Measurements from ENCODE around the gene FCRLA.
"Not testable (repeated sequence)": the region's sequence is repeated elsewhere in the genome, so short reads cannot be mapped to it uniquely, and the experiment has no call there.

Gene FCRLA

DNA sequence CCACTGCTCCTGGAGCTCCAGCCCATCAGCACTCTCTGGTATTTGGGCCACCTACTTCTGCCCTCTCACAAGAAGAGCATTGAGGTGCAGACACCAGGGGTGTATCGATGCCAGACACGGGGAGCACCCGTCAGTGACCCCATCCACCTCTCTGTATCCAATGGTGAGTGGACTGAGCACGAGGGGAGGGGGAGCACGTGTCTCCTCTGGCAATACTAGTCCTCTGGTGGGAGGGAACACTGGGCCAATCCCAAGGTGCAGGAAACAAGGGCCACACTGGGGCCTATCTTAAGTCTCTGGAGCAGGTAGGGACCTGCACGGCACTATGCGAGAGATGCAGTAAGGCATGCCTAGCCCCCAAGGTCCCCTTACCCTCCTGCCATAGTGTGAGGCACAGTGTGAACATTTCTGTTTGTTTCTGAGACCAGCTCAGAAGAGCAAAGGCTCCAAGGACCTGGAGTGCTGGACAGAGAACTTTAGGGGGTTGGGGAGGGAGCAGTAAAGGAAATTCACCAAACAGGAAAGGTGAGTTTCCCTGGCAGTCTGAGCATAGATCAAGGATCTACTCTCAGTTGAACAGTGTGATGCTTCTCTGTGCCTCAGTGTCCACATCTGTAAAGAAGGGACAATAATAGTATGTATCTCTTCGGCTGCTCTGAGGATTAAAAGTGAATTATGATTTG is 16.6 kb downstream of the FCRLA start:
- DNase-seq (ENCODE audit: low read depth), result no peak
- TF ChIP-seq, protein P1, sequence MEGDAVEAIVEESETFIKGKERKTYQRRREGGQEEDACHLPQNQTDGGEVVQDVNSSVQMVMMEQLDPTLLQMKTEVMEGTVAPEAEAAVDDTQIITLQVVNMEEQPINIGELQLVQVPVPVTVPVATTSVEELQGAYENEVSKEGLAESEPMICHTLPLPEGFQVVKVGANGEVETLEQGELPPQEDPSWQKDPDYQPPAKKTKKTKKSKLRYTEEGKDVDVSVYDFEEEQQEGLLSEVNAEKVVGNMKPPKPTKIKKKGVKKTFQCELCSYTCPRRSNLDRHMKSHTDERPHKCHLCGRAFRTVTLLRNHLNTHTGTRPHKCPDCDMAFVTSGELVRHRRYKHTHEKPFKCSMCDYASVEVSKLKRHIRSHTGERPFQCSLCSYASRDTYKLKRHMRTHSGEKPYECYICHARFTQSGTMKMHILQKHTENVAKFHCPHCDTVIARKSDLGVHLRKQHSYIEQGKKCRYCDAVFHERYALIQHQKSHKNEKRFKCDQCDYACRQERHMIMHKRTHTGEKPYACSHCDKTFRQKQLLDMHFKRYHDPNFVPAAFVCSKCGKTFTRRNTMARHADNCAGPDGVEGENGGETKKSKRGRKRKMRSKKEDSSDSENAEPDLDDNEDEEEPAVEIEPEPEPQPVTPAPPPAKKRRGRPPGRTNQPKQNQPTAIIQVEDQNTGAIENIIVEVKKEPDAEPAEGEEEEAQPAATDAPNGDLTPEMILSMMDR (IDR thresholded peaks at IDR 0.05; ENCODE audit: control insufficient read depth, insufficient read depth, low read depth, low read length, missing control alignments), result no peak
- H3K4me3 ChIP-seq (ENCODE audit: control insufficient read depth, low read depth, low read length), result no peak overlapping the region

DNA sequence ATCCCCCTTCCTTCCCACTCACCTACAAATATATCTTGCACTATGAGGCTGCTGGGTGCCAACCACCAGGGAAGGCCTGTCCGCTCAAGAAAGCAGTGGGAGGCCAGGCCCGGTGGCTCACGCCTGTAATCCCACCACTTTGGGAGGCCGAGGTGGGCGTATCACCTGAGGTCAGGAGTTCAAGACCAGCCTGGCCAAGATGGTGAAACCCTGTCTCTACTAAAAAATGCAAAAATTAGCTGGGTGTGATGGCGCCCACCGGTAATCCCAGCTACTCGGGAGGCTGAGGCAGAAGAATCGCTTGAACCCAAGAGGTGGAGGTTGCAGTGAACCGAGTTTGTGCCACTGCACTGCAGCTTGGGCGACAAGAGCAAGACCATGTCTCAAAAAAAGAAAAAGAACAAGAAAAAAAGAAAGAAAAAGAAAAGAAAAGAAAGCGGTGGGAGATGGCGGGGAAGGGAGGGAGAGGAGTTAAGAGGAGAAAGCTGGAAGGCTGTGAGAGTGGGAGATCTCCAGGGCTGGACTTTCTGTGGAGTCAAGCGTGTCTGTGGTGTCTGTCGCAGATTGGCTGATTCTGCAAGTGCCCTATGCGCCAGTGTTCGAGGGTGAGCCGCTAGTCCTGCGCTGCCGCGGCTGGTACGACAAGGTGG is 18.4 kb downstream of the FCRLA start:
- DNase-seq (ENCODE audit: low read depth), result not testable (repeated sequence)
- peak overlapping the region; percentile 85 for H3K4me3 ChIP-seq (ENCODE audit: control insufficient read depth, low read depth, low read length)

DNA sequence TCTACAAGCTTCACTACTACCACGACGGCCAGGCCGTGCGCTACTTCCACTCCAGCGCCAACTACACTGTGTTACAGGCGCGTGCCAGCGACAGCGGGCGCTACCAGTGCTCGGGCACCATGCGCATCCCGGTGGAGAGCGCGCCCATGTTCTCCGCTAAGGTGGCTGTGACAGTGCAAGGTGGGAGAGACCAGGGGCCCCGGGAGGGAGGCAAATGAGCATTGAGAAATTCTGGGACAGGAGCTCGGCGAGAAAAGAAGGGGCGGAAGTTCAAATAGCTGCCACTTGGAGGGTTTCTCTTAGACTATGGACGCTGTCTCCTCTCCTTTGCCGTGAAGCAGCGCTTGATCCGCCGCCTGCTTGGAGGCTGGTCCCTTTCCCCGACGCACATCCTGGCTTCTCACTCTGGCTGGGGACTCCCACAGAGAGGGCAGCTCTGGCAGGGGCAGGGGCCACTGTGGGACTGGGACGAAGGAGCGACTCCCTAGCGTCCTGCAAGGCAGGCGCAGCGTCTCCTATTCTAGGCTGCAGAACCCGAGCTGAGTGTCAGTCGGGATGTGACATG is 19.0 kb downstream of the FCRLA start:
- TF ChIP-seq, protein P1 (IDR thresholded peaks at IDR 0.05; ENCODE audit: control insufficient read depth, insufficient read depth, low read depth, low read length, missing control alignments), result peak; percentile 51
- DNase-seq (ENCODE audit: low read depth), result no peak
- peak overlapping the region; percentile 85 for H3K4me3 ChIP-seq (ENCODE audit: control insufficient read depth, low read depth, low read length)

DNA sequence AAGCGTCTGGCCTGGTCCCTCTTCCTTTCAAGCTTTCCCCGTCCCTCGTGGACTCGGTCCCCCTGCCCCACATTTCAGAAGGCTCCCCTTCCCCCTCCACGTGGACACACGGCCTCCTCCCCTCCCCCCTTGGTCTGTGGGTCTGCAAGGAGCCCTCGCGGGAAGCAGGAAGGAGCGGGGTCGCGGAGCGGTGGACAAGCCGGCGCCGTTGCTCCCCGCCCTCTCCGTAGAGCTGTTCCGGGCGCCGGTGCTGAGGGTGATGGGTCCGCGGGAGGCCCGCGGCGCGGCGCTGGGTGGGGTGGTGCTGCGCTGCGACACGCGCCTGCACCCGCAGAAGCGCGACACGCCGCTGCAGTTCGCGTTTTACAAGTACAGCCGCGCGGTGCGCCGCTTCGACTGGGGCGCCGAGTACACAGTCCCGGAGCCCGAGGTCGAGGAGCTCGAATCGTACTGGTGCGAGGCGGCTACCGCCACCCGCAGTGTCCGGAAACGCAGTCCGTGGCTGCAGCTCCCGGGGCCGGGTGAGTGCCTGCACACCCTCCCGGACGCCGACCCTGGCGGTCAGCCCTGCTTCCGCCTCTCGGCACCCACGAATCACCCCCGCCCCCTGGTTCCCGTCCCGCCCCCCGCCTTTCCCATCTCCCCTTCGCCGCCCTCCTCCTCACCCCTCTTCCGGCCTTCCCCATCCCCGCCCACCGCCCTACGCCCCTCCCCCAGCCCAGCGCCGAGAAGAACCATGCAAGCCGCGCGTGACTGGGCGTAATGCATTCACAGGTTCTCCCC is 19.6 kb downstream of the FCRLA start:
- H3K4me3 ChIP-seq (ENCODE audit: control insufficient read depth, low read depth, low read length), result peak overlapping the region; percentile 85
- TF ChIP-seq, protein P1 (IDR thresholded peaks at IDR 0.05; ENCODE audit: control insufficient read depth, insufficient read depth, low read depth, low read length, missing control alignments), result no peak
- no peak for DNase-seq (ENCODE audit: low read depth)

DNA sequence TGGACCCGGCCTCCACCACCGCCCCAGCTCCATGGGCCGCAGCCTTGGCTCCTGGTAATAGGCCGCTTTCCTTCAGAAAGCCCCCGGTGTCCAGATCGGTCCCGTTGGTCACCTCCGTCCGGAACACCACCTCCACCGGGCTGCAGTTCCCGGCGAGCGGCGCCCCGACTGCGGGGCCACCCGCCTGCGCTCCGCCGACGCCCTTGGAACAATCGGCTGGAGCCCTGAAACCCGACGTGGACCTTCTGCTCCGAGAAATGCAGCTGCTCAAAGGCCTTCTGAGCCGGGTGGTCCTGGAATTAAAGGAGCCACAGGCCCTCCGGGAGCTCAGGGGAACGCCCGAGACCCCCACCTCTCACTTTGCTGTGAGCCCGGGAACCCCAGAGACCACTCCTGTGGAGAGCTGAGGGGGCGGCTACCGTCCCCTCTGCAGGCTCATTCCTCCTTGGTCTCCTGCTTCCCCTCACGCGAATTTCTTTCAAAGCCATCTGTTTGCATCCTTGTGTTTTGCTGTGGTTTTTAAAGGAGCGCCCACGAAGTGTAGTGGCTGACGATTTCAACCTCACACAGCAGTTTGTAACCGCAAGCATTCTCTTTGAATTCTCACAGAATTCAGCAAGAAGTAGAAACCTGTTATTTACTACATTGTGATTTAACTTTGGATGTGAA is 20.4 kb downstream of the FCRLA start:
- peak overlapping the region; percentile 85 for H3K4me3 ChIP-seq (ENCODE audit: control insufficient read depth, low read depth, low read length)
- DNase-seq (ENCODE audit: low read depth), result peak; percentile 74
- TF ChIP-seq, protein P1 (IDR thresholded peaks at IDR 0.05; ENCODE audit: control insufficient read depth, insufficient read depth, low read depth, low read length, missing control alignments), result no peak

DNA sequence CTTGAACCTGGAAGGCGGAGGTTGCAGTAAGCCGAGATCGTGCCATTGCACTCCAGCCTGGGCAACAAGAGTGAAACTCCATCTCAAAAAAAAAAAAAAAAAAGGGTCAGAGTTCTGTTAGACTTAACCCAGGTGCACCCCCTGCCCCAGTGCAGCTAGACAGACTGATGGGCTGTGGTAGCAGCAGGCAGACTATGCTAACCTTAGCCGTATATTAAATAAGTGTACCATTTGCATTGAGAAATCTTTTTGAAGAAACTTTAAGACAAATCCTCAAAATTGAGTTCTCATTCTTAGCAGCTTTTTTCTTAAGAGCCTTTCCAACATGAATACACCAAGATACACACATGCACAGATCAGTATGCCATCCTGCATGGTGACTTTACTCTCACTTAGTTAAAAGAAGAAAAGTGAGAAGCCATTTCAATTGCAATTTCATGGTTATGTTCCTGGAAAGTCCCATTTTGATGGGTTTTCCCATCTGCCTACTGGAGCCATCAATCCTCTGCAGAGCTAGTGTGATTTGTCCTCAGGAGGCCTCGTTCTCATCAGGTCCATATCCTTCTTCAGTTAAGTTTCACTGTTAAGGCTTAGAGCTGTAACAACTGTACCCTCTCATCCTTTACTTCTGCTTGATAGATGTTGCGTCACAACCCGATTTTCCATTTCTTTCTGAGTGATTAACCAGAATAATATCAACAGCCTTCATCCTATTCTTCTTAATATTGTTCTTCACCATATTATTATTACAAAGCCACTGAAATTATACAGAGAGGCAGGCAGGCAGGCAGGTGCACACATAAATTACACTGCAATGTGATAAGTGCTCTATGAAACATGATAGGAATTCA is 21.6 kb downstream of the FCRLA start:
- TF ChIP-seq, protein P1 (IDR thresholded peaks at IDR 0.05; ENCODE audit: control insufficient read depth, insufficient read depth, low read depth, low read length, missing control alignments), result no peak
- no peak for DNase-seq (ENCODE audit: low read depth)
- no peak overlapping the region for H3K4me3 ChIP-seq (ENCODE audit: control insufficient read depth, low read depth, low read length)
